Brain pericyte (primary cell): ENCODE results near the gene PYGM.

Source experiments
- DNase-seq: peaks from one replicate; pipeline ENCODE4 v3.0.0-alpha.2; 2012; ENCODE audit warnings: low read depth, low spot score

Gene PYGM

DNA sequence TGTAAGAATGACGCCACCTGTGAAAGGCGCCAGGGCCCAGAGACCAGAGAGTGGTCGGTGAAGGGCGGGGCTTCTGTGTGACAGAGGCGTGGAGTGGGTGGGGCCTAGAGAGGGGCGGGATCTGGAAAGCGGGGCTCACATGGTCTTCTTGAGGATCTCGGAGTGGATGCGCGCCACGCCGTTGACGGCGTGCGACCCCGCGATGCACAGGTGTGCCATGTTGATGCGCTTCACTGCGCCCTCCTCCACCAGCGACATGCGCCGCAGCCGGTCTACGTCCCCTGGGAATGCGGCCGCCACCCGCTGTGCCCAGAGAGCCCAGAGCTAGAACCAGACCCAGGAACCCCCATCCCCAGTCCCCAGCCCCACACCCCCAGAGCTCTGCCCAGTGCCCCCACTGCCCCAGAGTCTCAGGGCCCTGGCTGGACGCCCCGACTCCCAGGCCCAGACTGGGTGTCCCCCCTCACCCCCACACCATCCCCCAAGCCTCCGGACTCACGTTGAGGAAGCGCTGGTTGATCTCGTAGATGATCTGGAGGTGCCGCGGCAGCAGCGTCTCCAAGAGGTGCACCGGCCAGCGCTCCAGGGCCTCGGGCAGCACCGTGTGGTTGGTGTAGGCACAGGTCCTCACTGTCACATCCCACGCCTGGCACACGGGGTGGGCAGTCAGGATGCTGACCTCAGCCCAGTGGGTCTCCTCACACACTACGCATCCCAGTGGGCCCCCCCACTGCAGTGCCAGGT lies 6.2 kb downstream of the PYGM start:
- no peak for DNase-seq

DNA sequence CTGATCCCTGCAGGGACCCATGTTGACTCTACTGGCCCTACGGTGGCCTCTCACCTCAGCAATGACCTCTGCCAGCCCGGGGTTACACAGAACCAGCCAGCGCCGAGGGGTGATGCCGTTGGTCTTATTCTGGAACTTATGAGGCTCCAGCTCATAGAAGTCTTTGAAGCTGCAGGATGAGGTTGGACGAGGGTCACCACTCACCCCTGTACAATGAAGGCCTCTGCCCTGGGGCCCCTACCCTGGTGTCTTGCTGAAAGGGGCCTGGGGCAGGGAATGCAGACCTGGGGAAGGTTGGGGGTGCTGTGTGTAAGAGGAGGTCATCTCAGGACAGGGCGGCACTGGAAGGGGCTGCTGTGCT lies 6.8 kb downstream of the PYGM start:
- DNase-seq = no peak

DNA sequence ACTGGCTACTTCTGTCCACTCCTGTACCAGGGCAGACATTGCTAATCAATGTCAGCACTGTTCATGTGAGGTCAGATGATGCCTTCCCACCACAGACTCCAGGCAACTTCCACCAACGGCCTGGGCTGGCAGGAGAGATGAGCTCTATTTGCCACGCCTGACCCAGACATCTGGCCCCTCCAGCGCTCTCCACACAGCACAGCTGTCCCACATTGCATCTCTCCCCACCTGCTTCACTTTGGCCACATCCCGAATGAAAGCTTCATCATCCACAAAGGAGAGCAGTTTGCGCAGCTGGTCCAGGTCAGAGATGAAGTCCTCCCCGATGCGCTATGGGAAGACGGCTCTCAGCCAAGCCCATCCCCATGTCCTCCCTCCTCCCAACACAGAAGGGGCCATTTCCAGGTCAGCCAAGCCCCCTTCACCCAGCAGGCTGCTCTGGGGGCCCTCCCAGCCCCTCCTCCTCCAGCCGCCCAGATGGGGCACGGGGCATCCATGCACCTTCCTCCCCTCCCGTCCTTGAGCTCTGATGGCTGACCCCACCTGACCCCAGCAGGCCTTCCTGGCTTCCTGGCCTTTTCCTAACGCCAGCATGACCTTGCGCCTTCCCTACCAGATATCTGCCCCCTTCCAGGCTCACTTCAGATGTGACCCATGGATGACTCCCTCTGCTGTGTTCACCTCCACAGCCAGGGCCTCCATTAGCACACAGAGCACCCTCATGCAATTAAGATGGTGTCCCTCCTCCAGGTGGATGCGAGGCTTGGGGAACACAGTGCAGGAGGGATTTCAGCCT lies 7.4 kb downstream of the PYGM start:
- no peak for DNase-seq

DNA sequence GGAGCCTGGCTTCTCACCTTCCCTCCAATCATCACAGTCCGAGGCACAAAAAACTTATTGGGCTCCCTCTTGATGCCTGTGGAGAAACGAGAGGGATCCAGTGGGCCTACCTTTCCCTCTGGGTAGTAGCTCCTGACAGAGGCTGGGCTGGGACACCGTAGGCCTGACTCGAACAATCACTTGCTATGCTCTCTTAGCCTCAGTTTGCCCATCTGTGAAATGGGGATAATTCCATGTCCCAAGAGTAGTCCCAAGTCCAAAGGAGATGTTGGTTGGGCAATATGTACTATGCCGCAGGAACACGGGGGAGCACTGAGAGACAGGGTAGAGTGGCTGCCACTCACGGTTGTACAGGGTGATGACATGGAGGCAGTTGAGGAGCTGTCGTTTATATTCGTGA lies 8.2 kb downstream of the PYGM start:
- DNase-seq = no peak

GRCh38 chr11:64751136-64751535 lies 8.6 kb downstream of the PYGM start:
- DNase-seq = no peak

- no peak for DNase-seq
Observed at GRCh38 chr11:64750361-64751054, 9.3 kb downstream of the PYGM start.

DNA sequence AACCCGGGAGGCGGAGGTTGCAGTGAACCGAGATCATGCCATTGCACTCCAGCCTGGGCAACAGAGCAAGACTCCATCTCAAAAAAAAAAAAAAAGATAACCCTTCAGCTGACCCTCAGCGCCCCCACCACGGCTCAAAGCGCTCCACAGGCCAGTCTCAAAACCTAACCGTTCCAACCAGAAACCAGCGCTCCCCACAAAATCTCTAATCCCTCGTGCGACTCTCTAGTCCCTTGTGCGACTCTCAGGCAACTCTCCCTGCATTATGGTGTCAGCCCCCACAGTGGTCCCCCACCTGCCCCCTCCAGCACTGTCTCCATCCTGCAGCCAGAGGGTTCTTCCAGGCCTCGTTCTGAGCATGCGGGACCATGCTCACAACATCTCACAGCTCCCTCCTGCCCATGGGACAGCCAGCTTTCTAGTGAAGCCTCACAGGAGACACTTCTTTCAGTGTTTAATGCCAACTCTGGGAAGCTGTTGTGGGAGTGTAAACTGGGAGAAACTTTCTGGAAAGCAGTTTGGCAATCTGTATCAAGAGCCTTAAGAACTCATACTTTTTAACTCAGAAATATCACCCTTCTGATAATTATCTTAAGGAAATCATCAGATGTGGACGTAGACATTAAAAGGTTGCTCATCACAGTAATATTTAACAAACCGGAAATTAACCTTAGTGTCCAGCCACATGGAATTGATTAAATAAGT lies 11.7 kb downstream of the PYGM start:
- DNase-seq = no peak

DNA sequence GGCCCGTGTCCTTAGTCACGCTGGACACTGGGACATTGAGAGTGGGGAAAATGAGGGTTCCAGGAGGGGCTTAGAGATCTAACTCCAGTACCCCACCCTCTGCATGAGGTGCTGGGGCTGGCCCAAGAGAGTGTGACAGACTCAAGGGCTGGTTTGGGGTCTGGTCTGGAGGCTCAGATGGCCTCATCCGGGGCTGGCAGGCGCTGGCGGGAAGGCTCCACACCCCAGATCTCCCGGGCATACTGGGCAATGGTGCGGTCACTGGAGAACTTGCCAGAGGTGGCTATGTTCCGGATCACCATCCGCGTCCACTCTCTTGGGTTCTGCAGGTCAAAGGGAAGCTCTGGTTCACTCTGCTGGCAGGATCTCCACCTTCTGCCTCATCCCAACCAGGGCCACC lies 13.3 kb downstream of the PYGM start:
- no peak for DNase-seq

DNA sequence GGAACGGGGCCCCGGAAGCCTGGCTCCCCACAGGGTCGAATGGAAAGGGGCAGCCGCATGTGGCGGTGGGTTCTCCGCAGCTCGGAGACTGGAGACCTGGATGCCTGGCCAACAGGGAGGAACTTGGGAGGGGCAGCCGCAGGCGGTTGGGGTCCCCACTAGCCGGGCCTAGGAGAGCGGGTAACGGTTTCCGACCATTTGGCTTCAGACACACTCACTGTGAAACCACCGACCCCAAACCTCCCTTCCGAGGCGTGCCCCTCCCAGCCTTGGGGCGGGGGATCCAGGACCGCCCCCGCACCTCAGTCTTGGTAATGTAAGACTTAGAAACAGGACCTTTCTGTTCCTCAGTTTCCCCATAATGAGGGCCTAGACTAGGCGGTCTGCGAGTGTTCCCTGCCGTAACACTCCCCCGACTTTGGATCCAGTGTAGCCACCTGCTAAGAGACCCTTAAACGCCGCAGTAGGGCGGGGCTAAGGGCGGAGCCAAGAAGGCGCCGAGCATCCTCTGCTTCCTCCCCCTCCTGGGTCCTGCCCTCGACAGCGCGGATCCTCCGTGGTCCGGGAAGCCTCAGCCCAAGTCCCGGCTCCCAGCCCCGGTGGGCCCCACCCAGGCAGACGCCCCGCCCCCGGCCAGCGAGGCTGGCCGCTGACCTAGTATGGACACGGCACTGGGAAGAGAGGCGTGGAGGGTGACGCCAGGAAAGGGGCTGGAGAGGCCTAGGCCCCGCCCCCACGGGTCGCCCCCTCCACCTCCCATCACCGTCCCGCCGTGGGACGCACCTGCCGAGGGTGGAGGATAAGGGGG lies 14.0 kb downstream of the PYGM start:
- DNase-seq = no peak

DNA sequence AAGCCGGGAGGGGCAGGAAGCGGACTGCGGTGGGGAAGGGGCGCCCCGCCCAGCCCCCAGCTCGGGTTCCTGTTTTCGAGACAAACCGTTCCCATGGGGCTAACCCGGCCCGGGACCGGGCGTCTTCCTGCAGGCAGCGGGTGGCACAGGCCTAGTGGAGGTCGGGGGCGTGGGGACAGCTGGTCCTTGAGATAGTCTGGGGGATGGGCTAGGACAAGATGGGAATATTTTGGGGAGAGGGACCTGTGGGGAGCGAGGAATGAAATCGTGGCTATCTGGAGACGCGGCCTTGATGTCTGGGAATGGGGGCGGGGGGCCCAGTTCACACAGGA lies 14.6 kb downstream of the PYGM start:
- DNase-seq = no peak

DNA sequence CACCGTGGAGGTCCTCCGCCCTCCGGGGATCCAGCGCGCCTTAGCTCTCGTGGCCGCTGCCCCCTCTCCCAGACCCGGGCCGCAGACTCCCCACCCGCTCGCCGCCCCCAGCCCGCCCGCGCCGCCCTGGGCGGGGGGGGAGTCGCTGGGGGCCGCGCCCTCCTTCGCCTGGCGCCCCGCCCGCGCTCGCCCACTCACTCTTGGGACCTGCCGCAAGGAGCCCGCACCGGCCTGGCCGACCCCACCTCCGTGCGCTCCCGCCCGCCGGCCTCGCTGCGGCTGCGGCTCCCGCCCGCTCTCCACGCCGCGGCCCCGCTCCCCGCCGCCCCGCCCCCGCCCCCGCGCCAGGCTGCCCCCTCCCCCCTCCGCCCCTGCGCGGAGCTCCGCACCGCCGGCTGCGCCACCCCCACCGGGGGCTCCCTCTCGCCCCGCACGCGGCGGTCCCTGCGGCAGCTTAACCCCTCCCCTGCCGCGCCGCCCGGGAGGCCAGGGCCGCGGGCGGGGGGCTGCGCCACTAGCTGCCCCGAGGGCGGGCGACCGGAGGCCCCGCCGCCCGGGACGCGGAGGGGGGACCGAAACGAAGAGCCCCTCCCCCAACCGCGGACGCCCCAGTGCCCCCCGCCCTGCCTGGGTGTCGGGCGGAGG lies 15.1 kb downstream of the PYGM start:
- no peak for DNase-seq

DNA sequence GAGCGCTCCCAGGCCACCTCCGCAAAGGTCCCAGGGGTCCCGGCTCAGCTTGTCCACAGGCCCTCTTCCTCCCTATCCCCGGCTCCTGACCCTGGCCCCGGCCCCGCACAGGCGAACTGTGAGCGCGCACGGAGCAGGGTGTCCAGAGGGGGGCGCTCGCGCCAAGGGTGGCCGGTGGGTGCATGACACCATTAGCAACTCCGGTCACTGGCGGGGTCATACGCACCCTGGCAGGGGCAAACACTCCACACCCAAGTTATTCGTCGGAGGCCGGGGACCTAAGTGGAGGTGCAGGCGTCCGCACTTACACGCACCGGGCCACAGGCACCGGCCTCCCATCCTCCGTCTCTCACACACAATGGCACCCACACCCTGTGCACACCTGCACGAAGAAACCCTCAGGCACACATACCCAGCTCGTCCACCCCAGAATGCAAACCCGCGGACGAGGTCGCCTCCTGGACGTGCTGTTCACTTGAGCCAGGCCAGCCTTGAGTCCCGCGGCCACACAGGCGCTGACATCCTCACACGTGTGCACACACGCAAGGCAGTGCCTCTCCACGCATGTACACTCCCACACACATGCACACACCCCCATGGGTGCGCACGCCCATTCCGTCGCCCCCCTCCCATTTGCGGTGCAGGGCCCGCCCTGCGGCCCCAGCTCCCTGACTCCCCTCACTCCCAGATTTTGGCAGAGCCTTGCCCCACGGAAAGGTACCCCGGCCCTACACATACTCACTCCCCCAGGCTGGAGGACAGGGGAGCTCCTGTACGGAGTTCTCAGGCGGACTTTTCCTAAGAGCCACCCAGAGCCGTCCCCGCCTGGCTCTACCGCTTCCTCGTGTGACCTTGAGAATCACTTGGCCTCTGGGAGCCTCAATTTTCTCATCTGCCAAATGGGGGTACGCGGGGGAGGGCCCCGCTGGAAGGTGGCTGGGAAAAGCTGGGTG lies 15.9 kb downstream of the PYGM start, which contains the start of gene RASGRP2:
Gene RASGRP2 (minus strand): TSS at position 552 of the 953 bp plus-strand sequence. CDS start 1,276 bp downstream, outside the sequence.
- no peak for DNase-seq

- DNase-seq = no peak
Observed at GRCh38 chr11:64742889-64743590, 16.7 kb downstream of the PYGM start.

DNA sequence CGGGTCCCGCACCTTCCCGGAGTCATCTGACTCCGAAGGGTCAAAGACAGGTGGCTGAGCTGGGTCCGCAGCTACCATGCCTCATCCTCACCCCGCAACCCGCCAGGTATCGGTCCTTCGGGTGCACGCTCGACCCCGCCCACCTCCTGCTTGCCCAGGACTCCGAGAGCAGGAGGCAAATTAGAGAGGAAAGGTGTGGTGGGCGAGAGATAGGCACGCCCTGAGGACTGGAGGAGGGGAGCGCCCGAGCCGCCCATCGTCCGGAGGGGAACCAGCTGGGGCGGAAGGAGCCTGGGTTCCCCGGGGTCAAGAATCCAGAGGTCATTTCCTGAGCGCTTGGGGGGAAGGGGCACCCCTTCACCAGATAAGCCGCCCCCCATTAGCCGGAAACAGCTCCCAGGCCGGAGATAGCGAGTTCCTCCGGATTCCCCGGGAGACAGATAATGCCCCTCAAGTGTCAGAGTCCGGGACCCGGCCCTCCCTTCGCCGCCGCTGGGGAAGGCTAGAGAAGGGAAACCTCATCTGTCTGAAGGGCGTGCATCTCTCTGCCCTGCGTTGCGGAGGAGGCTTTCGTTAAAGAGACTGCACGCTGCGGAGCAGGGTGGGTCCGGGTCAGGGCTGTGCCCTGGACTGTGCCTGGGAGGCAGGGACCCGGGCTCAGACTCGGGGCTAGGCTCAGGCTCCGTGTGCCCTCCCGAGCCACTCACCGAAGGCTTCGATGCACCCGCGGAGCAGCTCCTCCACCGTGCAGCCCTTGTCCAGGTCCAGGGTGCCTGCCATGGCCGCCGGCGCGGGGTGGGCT lies 17.5 kb downstream of the PYGM start:
- no peak for DNase-seq

DNA sequence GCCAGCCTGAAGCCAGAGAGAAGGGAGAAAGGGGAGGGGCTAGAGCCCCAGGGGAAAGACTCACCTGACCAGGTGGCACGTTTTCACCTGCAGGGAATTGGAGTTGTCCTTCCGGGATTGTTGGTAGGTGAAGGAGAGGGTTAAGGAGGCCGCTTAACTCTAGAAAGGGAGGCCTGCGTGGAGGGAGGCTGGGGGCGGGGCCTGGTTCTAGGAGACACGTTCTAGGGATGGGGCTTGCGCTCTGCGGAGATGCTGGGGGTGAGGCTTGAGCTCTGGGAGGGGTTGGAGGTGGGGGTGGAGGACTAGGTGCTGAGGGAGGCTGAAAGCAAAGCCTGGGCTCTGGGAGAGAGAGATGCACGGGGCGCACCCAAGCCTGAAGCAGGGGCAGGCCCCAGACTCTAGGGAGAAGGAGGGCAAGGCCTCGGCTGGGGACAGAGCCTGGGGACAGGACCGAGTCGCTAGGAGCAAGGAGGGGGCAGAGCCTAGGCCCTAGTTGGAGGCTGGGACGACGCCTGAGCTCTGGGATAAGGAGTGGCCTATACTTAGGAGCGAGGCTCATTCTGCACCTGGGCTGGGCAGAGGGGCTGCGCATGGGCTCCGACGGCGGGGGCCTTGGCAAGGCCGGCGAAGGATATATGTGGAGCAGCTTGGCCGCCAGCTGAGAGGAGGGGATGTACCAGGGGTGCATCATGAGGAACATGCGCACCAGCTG lies 18.2 kb downstream of the PYGM start:
- no peak for DNase-seq

GRCh38 chr11:64739871-64740270 lies 19.9 kb downstream of the PYGM start:
- no peak for DNase-seq

DNA sequence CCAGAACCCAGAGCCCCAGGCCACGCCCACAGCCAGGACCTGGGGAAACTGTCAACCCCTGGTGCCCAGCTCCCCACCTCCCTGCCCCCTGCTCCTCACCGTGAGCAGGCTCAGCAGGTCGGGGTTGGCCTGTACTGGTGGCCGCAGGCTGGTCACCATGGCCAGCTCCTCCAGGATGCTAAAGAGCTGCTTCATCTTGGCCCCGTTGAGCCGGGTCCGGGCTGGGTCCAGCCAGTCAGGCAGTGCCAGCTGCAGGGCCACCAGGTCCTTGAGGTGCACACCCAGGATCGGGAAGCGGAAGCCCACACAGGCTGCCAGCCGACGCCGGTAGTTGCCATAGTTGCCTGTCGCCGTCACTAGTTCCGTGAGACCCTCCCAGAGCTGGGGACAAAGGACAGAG lies 23.1 kb downstream of the PYGM start:
- DNase-seq = no peak
